Renal cortex interstitium (tissue), 15 donors: ENCODE measurements around the gene ASB14. TPM values are rescaled to one million over a fixed set of nuclear protein-coding genes. Genes with fewer than 3 reads are reported as not detected.
"Not testable (repeated sequence)": the region's sequence is repeated elsewhere in the genome, so short reads cannot be mapped to it uniquely, and the experiment has no call there.

Experiments
- DNase-seq, 11 donors: peaks; one replicate each; pipeline ENCODE4 v3.0.0-alpha.2; 2013; ENCODE audit warnings: low read depth in 9 of 11, low spot score in 4 of 11; ENCODE audit errors: extremely low read depth in 1 of 11
- long read RNA-seq, 16 experiments: transcript quantifications; one replicate each; lab custom pipeline, GENCODE V29; 2026
- polyA plus RNA-seq, 3 donors: library from polyadenylated mRNA; unstranded; fragments of 120-200 nt; gene quantifications; one replicate each; pipeline ENCODE4 v1.2.1, GENCODE V29; 2013; ENCODE audit not compliant: insufficient read length in 3 of 3

ASB14 gene
- 1 to 10 TPM in 1 of 3 donors, under 1 TPM in 2; 0.60 to 1.3 (median 0.68) TPM for polyA plus RNA-seq
- long read RNA-seq, donor 1: 0 reads
- long read RNA-seq, donor 2, partial matches to known transcripts: 34 of 34 reads
- long read RNA-seq, donor 2, other reads (novel, unspliced or antisense): 0 of 34 reads
- long read RNA-seq, donor 3: 0 reads
- long read RNA-seq, donor 4: 0 reads
- long read RNA-seq, donor 5: 0 reads
- long read RNA-seq, donor 6: 0 reads
- long read RNA-seq, donor 7: 0 reads
- long read RNA-seq, donor 8: 0 reads
- long read RNA-seq, donor 9: 0 reads
- long read RNA-seq, donor 10: 0 reads
- long read RNA-seq, donor 11: 0 reads
- long read RNA-seq, donor 12: 0 reads
- long read RNA-seq, donor 13, partial matches to known transcripts: 91 of 91 reads
- long read RNA-seq, donor 13, other reads (novel, unspliced or antisense): 0 of 91 reads
- long read RNA-seq, donor 14, partial matches to known transcripts: 36 of 36 reads
- long read RNA-seq, donor 14, other reads (novel, unspliced or antisense): 0 of 36 reads
- long read RNA-seq, donor 15: 0 reads
- long read RNA-seq, donor 16: 0 reads

DNA sequence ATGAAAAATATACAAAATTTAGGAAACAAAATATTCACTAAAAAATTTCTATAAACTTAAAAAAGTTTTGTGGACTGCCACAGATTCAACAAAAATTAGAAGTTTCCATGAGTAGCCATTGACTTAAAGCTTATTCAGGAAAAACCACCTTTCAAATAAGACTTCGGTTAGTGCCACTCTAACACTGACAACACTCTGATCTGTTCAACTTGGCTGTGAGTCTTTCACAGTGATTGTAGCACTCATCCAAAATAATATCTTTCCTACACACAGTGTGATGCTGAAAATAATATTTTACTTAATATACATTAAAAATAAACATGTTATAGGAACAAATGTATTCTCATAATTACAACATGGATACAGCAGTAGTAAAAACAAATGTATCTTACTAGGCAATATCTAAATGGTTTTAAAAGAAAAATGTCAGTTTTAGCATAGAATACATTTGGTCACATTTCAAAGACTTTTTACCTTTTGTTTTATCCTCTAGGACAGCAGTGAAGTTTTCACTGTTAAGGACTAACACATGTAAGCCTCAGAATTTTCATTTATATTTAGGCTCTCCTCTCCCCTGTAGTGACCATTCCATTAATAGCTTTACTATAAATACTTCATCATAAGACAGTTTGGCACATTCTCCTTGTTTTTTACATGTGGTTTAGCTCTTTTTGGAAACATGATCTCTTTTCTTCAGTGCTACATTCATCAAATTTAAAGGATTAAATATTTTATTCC lies at the start of gene ASB14:
Gene ASB14 (minus strand): TSS at position 527 of the 738 bp plus-strand sequence. CDS start 652 bp downstream, outside the sequence.
- no peak for DNase-seq

DNA sequence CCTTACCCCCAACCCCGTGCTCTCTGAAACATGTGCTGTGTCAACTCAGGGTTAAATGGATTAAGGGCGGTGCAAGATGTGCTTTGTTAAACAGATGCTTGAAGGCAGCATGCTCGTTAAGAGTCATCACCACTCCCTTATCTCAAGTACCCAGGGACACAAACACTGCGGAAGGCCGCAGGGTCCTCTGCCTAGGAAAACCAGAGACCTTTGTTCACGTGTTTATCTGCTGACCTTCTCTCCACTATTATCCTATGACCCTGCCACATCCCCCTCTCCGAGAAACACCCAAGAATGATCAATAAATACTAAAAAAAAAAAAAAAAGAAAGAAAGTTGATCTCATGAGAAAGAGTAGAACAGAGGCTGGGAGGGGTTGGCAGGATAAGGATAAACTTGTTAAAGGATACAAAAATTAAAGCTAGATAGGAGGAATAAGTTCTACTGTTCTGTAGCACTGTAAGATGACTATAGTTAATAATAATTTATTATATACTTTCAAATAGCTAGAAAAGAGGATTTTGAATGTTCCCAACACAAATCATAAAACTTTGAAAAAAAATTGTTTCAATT lies 46.7 kb upstream of the ASB14 start:
- DNase-seq: not testable (repeated sequence)

DNA sequence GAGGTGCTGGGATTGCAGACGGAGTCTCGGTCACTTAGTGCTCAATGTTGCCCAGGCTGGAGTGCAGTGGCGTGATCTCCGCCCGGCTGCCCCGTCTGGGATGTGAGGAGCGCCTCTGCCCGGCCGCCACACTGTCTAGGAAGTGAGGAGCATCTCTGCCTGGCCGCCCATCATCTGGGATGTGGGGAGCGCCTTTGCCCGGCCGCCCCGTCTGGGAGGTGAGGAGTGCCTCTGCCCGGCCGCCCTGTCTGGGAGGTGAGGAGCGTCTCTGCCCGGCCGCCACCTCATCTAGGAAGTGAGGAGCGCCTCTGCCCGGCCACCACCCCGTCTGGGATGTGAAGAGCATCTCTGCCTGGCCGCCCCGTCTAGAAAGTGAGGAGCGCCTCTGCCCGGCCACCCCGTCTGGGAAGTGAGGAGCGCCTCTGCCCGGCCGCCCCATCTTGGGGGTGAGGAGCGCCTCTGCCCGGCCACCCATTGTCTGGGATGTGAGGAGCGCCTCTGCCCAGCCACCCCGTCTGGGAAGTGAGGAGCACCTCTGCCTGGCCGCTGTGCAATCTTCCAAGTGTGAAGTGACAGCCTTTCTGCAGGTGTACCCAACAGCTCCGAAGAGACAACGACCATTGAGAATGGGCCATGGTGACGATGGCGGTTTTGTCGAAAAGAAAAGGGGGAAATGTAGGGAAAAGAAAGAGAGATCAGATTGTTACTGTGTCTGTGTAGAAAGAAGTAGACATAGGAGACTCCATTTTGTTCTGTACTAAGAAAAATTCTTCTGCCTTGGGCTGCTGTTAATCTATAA lies 46.0 kb upstream of the ASB14 start:
- DNase-seq: not testable (repeated sequence)

DNA sequence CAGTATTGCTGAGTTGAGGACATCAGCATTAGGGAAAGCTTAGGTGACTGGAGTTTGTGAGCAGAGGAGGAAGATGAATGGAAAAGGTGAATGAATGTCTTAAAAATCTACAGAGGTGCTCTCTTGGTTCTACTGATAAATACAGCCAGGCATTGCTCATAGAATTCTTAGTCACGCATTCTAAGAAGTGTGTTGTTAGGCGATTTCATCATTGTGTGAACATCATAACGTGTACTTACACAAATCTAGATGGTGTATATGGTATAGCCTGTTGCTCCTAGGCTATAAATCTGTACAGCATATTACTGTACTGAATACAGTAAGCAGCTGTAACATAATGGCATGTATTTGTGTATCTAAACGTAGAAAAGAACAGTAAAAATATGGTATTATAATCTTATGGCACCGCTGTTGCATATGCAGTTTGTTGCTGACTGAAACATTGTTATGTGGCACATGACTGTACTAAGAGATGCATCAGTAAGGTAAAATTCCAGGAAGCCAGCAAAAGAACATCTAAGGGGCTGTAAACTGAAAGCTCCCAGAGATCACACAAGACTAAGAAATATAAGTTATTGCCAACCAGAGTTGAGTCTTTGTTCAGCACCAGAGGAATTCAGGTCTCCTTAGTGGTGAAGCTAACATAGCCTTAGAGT lies 42.9 kb upstream of the ASB14 start:
- no peak for DNase-seq

DNA sequence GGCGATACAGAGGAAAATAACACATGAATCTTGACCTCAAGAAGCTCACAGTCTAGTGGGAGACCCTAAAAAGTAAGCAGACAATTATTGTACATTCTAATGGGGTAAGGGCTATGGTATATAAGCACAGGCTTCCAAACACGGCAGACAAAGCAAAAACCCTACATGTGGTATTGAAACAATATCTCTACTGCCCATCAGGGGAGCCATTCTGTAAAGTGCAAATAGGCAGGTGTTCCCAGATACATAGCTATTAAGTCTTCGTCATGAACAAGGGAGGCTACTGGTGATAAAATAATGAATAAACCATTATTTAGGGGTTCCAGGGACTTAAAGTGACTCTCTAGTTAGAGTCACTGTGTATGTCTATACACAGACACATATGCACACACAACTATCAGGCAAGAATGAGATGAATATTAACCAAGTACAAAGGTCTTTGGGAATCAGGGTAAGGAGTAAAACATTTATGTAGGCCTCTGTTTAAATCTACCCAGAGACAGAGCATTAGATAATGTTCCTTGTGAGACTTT lies 38.7 kb upstream of the ASB14 start:
- DNase-seq: peak in 1 of 11 donors; percentile 14

DNA sequence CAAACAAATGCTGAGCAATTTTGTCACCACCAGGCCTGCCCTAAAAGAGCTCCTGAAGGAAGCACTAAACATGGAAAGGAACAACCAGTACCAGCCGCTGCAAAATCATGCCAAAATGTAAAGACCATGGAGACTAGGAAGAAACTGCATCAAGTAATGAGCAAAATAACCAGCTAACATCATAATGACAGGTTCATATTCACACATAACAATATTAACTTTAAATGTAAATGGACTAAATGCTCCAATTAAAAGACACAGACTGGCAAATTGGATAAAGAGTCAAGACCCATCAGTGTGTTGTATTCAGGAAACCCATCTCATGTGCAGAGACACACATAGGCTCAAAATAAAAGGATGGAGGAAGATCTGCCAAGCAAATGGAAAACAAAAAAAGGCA lies 34.0 kb upstream of the ASB14 start:
- not testable (repeated sequence) for DNase-seq

DNA sequence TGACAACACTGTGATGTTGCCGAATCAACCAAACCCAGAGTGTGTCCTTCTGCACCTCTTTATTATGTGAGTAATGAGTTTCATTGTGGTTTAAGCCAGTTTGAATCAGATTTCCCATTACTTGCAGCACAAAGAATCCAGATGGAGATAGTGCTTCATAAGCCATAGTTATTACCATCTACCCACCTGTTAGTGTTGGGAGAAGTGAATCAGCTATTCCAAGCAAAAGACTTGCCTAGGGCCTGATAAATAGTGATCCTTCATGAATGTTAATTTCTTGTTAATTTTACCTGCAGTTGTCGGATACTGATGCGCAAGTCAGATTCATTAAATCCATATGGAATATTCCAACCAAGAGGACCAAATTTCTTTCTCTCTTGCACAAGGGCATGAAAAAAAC lies 21.7 kb upstream of the ASB14 start:
- DNase-seq: no peak

DNA sequence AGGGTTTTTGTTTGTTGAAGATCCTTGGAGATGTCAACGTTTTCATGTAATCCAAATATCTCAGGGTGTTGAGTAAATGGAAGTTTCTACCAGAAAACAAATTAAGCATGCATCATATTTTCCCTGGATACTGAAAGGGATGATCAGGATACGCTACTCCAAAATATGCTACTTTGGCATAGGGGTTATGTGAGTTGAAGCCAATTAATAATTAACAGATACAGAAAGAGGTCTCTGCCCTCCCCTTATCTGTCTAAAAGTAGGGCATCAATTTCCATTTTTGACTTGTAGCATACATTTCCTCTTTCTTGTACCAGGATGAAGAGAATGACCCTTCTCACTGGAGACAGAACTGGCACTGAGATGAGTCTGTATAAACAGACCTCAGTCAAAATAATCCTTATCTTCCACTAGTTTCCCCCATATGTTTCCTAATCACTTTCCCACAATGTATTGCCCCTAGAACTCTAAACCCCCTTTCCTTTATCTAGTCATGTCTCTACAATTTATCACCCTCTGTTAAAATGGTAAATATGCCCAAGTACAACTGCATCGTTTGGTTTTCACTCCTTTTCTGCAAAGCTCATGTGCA lies 17.4 kb upstream of the ASB14 start:
- no peak for DNase-seq

DNA sequence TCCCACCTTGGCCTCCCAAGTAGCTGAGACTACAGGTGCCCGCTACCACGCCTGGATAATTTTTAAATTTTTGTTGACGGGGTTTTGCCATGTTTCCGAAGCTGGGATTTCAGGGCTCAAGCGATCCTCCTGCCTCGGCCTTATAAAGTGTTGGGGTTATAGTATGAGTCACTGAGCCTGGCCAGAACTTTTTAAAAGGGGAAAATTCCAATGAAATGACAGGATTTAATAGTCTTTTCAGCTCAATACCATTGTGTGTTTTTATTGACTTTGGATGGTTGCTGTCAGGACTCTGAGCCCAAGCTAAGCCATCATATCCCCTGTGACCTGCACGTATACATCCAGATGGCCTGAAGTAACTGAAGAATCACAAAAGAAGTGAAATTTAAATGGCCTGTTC lies 11.0 kb upstream of the ASB14 start:
- not testable (repeated sequence) for DNase-seq

DNA sequence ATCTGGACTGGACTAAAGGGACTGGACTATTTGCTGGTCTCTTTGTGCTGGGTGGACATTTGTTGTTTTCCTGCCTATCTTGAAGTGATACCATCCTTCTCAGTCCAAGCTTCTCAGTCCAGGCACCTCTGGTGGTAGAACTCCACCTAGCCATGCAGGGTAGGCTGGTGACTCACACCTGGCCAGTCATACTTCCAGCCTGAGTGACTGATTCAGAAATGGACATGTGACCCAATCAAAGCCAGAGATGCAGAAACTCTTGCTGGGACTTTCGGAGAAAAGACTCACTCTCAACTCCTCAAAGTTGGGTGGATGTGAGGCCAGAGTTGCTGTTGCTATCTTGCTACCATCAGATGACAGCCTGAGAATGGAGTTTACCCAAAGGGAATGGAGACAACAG lies 5.6 kb upstream of the ASB14 start:
- DNase-seq: no peak

DNA sequence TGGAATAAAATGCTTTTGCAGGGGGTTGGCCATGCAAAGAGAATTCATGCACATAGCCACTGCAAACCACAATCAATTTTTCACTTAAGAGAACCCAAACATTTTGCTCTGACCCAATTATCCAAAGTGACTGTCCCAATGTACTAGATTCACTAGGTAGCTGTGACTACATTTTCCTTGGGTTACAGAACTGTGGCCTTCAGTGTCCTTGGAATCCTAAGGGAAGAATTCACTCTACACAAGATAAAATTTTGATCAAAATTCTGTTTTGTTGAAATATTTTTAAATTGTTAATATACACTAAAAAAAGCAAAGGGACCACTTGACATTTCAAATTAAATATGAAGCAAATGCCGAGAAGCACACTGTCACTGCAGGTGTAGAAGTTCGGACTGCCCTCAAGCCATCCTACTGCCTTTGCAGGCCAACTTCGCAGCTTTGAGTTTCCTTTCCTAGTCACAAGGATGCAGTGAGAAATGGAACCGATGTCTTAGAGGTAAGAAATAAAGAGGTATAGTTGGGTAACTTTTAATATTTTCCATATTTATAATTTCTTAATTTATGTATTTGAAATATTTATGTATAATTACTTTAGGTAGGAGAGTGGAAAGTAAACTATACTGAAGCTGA lies 527 bp upstream of the ASB14 start:
- DNase-seq: no peak

DNA sequence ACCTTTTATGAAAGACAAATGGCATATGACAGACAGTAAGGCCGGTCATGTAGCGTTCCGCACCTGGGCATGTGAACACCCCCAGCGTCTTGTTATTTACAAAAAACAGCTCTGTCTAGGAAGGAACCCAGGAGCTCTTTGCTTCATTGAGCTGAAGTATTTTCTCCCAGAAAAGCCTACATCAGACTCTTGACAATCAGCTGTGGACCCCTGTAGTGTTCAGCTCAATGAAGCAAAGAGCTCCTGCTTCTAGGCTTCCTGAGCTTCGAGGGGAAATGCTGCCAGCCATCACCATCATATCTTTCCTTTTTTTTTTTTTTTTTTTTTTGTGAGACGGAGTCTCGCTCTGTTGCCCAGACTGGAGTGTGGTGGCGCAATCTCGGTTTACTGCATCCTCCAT lies 4.1 kb downstream of the ASB14 start:
- DNase-seq: no peak

DNA sequence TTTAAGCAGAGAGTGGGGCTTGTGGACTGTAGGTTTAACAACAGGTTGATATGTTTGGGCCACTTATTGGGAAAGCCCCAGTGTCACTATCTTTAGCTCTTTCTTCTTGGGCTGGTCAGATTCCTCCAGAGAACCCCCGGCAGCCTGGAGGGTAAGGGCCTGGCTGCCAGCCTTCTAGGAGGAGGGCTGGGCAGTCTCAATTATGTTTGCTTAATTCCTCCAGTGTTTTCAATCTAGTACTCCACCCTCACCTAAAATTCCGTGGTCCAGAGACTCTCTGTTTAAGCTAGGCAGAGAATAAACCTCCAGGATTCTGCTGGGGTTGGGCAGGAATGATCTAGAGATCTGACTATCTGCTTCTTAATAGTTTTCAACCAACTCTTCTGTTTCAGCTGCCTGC lies 5.3 kb downstream of the ASB14 start:
- no peak for DNase-seq

DNA sequence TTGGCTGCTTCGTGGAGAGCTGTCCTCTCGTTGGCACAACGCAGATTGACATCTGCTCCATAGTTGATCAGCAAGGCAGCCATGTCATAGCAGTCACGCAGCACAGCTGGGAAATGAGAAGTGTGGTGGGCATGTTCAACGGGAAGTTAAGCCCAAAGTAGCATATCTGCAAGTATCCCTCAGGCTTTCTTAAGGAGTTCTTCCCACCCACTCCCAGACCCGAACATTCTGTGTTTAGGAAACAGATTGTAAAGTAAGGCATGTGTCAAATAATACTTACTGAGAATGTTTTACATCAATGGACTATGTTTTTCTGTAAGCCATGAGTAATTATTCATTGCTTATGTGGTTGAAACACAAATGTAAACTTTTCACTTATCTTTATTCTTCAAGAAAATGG lies 9.2 kb downstream of the ASB14 start:
- no peak for DNase-seq

DNA sequence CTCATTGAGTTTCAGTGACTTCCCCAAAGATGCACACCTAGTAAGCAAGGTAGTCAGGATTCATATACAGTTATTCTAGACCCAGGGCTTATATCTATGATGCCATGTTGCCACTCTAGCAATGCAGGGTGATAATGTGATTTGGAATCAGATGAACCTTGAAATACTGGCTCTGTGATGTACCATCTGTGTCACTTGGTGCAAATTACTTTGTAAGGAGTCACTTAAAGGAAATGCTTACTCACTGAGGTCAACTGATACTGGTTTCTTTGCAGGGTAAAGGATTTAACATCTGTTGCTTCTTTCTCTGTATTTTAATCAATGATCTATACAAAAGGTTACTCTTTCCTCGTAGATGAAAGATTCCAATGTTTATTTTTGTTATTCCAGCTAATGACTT lies 10.8 kb downstream of the ASB14 start:
- no peak for DNase-seq

DNA sequence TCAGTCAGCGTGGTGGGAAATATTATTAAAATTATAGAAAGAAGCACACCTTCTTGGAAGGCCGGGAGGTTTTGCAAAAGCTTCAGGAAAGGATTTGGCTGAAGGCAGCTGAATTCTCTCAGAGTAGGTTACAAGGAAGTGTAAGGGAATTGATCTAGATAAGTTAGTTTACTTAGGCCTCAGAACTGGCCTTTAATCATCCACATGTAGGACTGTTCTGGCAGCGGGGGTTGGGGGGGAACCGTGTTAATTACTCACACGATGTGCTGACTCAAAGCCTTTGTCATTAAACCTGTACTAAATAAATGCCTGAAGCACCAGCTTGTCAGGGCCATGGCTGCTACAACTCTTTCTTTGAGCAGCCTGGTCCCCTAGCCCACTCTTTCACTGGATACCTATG lies 12.8 kb downstream of the ASB14 start:
- DNase-seq: no peak

DNA sequence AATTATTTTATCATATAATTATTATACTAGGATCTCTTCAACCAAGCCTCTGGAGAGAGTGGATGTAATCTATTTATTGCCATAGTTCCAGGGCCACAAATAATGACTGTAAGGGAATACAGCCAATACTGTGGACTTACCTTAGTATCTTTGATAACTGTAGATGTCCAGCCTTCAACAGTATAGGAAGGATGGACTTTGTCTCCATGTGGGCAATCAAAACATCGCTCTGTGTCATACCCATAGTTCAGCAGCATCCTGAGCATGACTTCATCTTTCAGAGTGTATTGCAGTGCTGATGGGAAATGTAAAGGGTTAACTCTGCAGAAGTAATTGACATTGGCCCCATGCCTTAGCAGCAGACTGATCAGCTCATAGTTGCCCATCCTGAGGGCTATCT lies 14.2 kb downstream of the ASB14 start:
- no peak for DNase-seq

DNA sequence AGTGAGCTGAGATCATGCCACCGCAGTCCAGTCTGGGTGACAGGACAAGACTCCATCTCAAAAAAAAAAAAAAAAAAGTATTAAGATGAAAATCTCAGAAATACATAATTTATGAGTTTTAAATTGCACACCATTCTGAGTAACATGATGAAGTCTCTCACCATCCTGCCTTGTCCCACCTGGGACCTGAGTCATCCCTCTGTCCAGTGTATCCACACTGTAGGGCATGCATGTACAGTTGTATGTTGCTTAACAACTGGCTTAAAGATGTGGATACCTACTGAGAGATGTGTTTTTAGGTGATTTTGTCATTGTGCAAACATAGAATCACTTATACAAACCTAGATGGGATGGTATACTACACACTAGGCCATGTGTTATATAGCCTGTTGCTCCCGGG lies 17.1 kb downstream of the ASB14 start:
- no peak for DNase-seq
